HG03354 (cell line): ENCODE measurements around the gene HTT-AS.
"Not testable (repeated sequence)": the region's sequence is repeated elsewhere in the genome, so short reads cannot be mapped to it uniquely, and the experiment has no call there.

Experiments
- ATAC-seq: cut with Tn5 transposase; IDR thresholded peaks from one replicate; pipeline ENCODE4 v1.9.1; 2021; ENCODE audit warnings: mild to moderate bottlenecking; ENCODE audit not compliant: unreplicated experiment, poor library complexity, severe bottlenecking

HTT-AS gene

DNA sequence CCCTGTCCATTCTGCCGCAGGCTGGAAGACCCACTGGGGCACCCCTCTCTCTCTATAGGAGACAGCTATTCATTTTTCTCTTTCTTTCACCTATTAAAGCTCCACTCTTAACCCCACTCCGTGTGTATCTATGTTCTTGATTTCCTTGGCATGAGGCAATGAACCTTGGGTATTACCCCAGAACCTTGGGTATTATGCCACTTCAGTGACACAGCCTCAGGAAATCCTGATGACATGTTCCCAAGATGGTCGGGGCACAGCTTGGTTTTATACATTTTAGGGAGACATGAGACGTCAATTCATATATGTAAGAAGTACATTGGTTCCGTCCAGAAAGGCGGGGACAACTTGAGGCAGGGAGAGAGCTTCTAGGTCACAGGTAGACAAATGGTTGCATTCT is 13.4 kb downstream of the HTT-AS start:
- ATAC-seq = no peak

DNA sequence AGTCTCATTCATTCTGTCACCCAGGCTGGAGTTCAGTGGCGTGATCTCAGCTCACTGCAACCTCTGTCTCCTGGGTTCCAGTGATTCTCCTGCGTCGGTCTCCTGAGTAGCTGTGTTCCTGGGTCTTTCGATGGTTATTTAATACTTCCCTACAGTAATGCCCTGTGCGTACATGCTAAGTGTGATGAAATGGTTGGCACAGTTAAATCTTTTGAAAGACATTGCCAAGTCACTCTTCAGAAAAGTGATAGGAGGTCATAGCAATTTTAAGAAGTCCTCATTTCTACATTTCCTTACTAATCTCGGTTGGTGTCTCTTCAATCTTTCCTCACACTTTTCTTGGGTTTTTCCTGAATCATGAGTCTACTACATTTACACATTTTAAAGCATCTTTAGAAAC is 14.4 kb downstream of the HTT-AS start:
- ATAC-seq = no peak

DNA sequence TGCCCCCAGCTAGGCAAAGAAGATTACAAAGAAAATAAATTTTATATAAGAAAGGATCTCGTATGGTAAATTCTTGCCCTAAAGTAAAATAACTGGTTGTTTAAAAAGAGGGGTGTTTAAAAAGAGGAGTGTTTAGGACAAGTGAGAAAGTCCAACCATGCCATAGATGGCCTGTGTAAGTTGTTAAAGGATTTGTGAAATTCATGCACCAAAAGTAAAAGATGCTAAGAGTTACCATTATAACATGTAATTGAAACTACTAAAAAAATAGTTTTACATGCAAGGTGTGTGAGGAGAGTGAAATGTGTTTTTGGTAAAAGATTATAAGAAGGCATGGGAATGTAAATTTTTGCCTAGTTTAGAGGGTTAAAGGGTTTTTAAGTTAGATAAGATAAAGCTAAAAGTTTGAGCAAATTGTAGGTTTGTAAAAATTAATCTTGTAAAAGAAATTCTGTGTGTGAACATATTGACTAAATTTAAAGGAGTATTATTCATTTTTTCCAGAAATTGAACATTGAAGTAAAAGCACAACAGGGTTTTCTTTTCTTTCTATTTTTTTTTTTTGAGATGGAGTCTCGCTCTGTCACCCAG is 20.1 kb downstream of the HTT-AS start:
- ATAC-seq = no peak

DNA sequence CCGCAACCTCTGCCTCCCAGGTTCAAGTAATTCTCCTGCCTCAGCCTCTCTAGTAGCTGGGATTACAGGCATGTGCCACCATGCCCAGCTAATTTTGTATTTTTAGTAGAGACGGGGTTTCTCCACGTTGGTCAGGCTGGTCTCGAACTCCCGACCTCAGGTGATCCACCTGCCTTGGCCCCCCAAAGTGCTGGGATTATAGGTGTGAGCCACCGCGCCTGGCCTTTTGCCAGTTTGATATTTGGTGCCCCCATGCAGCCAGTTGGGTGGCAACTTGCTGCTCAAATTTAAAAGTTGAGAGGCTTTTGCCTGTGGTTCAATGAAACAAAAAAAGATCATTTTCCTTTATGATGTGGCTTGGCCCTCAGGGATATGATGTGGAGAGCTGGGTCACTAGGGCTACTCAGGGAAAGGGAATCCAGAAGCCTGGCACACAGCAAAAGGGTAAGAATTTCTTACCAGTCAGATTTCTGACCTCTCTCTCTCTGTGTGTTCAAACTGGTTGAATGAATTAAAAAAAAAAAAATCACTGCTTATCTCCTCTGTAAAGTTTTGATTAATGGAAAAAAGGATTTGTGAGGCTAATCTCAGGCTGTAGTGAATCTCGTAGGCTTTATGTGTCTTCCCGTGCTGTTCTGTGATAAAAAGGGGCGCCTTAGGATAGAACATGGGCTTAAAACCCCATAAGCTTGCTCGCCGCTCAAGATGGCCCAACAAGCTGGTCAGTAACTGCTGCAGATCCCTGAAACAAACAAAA is 23.0 kb downstream of the HTT-AS start:
- not testable (repeated sequence) for ATAC-seq

DNA sequence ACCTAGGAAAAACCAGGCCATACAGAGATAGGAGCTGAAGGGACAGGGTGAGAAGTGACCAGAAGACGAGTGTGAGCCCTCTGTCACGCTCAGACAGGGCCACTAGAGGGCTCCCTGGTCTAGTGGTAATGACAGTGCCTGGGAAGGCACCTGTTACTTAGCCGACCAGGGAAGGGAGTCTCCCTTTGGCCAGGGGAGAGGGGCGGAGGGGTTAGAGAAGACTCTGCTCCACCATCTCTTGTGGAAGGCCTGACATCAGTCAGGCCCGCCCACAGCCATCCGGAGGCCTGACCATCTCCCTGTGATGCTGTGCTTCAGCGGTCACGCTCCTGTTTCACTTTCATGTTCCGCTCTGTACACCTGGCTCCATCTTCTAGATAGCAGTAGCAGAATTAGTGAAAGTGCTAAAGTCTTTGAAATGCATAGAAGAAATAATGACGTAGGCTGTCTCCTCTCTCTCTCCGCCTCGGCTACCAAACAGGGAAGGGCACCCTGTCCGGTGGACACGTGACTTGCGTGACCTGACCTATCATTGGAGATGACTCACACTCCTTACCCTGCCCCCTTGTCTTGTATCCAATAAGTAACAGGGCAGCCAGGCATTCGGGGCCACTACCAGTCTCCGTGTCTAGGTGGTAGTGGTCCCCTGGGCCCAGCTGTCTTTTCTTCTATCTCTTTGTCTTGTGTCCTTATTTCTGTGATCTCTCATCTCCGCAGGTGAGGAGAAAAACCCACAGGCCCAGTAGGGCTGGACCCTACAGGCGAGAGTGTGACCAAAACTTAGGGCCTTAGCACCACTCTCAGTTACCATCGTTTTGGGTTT is 26.7 kb downstream of the HTT-AS start:
- peak; percentile 93 for ATAC-seq

DNA sequence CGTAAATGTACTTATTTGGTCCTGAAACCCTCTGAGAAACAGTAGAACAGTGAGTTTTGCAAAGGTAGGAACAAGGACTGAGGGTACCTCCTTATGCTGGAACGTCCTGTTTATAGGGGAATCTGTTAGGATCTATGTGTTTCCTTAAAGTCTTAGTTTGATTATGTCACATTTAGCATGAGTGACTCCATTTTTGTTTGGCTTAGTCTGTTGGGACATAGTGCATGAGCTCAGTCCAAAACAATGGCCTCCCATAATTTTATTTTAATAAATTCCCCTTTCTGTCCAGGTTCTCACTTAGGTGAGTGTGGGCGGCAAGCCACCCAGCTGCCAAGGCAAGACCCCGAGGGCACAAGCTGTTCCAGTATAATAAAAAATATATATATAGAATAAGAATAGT is 27.7 kb downstream of the HTT-AS start:
- no peak for ATAC-seq

DNA sequence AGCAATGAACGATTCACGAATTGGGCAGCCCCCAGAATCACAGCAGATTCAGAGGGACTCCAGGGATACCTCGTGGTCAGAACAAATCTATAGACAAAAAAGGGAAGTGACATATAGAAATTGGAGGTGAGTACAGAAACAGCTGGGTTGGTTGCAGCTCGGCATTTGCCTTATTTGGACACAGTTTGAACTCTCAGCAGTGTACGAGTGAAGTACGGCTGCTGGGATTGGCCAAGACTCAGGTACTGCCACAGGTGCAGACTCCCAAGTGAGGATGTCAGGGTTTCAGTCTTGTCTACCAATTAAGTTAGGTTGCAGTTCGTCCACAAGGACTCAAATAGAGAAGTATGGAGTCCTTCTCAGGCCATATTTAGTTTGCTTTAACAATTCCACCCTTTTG is 28.2 kb downstream of the HTT-AS start:
- no peak for ATAC-seq

DNA sequence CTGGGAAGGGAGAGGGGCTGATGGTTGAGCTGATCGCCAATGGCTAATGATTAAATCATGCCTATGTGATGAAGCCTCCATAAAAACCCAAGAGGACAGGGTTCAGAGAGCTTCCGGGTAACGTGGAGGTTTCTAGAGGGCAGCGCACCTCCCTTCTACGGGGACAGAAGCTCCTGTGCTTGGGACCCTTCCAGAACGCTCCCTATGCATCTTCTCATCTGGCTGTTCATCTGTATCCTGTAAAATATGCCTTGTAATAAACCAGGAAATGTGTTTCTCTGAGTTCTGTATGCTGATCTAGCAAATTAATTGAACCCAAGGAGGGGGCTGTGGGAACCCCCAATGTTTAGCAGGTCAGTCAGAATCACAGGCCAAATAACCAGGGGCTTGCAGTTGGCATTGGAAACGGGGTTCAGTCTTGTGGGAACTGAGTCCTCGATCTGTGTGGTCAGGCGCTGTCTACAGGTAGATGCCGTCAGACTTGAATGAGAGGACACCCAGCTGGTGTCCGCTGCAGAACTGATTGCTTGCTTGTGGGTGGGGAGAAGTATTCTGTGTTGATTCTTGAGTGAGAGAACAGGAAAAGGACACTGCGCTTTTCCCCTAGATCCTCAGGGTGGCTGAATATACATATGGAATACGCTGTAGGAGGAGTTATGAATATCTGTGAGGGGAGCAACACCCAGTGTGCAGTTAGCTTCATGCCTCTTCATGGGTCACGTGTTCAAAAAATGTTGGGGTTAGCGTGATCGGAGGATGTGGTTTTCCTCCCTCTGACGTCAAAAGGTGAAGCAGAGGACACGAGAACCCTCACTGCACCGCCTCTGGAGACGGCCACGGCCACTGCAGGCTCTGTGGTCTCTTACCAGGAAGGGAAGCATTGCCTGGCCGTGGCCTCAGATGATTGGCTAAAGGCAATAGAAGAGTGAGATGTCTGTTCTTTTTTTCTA is 29.2 kb downstream of the HTT-AS start:
- ATAC-seq = no peak

DNA sequence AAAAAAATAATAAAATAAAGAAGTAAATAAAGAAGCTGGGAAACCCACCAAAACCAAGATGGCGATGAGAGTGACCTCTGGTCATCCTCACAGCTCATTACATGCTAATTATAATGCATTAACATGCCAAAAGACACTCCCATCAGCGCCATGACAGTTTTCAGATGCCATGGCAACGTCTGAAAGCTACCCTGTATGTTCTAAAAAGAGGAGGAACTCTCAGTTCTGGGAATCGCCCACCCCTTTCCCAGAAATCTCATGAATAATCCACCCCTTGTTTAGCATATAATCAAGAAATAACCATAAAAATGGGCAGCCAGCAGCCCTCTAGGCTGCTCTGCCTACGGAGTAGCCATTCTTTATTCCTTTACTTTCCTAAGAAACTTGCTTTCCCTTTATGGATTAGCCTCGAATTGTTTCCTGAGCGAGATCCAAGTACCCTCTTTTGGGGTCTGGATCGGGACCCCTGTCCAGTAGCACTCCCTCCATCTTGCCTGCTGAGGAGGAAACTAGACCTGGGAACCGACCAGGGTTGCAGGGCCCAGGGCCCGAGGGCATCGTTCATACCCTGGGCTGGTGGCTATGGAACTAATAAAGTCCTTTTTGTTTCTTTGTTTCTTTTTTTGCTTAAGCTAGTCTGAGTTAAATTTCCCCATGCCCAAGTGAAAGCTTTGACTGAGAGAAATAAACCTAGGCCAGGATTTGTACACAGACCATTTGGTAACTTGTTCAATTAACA is 30.9 kb downstream of the HTT-AS start:
- no peak for ATAC-seq

DNA sequence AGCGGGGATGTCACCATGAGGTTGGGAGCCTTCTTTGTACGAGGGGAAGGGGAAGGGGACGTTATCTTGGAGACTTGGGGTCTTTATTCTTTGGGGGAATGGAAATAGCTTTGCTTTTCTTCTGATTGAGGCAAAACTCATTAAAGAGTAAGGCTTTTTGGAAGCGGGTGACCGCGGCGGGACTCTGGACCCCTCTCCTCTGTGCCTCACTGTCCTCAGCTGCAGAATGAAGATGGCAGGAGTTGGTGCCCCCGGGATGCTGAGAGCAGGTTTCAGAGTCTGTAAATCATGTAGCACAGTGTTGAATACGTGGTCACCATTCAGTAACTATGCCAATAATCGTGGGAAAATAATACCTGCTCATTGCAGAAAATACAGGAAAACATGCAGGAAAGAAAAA is 32.1 kb downstream of the HTT-AS start:
- ATAC-seq = no peak

DNA sequence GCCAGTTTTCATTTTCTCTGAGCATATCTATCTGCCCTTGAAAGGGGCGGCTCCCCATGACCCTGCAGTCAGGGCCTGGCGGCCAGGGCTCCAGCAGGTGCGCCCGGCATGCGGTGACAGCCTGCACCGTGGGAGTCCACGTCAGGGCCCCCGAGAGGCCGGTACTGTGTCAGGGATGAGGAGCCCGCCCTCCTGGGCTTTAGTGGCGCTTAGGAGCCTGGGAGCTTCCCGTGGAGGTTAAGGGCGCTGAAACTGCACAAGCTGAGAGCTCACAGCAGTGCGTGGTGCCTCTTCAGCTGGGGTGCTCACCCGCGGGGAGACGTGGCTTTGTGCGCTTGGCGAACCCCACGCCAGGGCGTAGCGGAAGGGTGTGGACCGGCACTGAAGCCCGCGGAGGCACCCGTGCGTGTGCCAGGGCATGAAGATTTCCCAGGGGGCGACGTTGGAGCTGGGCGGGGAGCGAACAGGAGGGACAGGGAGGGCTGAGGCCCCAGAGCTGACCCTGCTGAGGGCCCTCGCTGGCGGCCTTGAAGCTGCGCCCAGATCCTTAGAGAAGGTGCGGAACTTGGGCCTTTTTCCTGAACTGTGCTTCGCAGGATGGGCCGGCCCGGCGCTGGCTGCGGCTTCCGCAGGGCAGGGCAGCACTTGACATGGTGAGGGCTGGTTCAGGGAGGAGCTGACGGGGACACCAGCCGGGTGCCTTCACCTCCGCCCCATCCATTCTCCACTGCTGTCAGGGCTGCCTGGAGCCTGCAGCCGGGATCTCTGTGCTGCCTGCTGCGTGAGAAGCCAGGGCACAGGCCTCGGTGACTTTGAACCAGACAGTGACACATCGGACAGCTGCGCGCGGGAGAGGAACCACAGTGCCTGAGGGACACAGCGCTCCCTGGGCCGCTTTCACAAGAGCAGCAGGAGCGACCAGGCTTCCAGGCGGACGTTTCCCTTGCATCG is 32.9 kb downstream of the HTT-AS start:
- ATAC-seq = no peak

DNA sequence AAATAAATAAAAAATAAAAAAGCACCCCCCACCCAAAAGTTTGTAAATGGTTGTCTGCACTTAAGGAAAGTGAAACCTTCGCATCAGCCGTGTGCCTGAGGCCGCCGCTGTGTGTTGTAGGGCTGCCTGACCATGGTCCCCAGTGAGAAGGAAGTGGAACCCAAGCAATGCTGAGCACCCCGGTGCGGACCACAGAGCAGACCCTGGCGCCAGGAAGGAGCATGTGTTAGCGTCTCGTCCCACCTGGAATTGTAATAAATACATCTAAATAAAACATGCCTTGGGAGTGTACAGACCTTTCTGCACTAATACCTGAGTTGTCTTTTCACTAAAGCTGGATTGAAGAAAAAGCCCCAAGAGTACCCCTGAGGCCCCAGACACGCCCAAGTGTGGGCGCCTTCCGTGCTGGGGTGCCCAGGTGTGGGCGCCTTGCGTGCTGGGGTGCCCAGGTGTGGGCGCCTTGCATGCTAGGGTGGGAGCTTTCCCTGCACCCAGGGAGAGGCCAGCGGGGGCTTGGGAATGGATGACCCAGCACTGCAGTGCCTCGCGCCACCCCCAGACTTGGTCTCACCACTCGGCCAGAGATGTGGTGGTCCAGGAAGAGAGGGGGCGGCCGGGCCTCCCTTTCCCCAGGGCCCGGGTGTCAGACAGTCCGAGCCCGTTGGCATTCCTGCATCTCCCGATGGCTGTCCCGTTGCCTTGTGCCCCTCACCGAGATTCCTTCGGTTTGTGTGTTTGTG is 33.7 kb downstream of the HTT-AS start:
- peak; percentile 32 for ATAC-seq

DNA sequence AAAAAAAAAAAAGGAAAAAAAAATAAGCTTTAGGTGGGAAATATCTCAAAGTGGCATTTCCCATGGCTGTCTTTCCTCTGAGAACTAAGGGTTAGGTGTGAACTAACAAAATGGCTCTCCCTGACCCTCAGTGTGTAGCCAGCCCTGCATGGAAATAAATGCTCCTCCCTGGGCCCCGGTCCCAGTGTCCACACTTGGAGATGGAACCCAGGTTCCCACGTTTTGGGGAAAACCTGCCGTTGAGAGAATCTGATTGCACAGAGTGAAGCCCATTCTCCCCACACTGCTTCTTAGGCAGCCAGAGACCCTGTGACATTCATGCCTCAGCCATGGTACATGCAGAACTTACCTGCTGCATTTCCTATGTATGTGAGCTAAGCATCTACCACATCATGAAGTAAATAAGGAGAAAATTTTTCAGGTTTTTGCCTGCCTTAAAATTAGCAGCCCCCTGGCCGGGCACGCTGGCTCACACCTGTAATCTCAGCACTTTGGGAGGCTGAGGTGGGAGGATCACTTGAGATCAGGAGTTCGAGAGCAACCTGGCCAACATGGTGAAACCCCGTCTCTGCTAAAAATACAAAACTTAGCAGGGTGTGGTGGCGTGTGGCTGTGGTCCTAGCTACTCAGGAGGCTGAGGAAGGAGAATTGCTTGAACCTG is 34.5 kb downstream of the HTT-AS start:
- no peak for ATAC-seq

DNA sequence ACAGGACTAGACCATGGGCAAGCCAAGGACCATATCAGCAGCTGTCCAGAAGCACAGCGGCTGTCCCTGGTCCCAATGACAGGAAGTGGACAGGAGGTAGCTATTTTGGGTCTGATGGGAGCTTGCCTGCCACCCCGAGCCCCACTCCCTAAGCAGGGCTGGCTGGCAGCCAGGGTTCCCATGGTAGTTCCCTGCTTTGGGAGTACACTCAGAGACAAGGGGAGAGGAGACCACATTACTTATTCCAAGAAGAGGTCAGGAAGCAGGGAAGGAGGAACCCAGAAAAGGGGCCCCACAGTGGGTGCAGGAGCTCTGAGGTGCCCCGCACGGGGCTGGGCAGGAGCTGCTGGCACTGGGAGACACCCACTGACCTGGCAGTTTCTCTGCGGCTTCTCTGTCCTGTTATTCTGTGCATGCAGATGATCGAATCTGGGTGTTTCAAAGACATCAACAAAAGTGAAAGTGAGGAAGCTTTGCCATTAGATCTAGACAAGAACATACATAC is 36.3 kb downstream of the HTT-AS start:
- no peak for ATAC-seq

DNA sequence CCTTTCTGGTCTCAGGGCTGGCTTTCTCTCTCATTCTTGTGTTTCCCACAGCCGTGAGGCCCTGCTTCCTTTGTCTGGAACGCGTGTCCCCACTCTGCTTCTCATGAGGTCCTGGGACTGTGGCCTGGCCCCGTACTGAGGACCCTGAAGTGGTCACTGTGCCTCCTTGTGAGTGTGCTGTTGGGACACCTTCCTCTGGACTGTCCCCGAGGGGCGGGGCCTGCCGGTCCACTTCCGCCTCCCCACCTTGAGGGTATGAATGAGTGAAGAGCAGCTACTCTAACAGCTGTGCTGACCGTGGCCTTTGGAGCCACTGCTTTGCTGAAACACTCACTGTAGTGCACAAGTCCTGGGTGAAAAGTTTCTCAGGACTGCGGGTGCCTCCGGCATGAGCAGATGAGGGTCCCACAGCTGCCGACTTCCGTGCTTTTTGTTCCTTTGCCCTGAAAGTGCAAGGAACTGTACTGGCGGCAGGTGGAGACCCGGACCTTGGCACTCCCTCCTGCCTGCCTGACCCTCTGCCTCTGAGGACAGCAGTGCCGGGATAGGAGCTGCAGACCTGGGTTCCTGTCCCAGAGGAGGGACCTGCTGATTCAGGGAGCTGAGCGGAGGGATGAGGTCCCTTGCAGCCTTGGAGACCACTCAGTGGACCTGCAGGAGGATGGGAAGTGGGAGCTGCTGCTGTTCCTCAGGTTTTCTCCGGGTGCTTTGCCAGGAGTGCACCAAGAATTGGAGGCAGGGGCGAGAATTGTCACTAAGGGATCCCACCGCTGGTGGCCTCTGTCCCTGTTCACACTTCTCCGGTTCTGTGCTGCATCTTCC is 38.0 kb downstream of the HTT-AS start:
- no peak for ATAC-seq

DNA sequence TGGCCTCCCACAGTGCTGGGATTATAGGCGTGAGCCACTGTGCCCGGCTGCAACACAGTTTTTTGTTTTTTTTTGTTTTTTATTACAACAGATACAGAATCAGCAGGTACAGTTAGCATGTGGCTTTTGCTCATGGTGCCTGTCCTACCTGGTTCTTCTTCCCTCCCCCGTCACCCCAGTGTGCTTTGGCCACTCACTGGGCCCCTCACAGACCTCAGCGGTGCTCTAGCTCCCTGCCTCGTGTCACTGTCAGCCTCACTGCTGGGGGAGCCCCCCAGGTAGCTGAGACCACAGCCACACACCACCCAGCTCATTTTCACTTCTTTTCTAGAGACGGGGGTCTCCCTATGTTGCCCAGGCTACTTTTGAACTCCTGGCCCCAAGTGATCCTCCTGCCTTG is 38.7 kb downstream of the HTT-AS start:
- no peak for ATAC-seq
